SKM-1 treated with dmso at 0.1 percent for 144 hours (cell line): ENCODE data around the gene NAV2.
A peak's percentile ranks its signal among the peaks of the same experiment; 100 is the strongest.
"Not testable (repeated sequence)": the region's sequence is repeated elsewhere in the genome, so short reads cannot be mapped to it uniquely, and the experiment has no call there.

Experiments used
- DNase-seq: peaks from one replicate; lab custom pipeline; 2025; ENCODE audit not compliant: unreplicated experiment; lab: John Stamatoyannopoulos, UW

NAV2 gene

GRCh38 chr11:20066013-20066782 is 353.6 kb downstream of the NAV2 start:
- no peak for DNase-seq

- no peak for DNase-seq
Observed at GRCh38 chr11:20066783-20067156, 354.1 kb downstream of the NAV2 start.

- no peak for DNase-seq
Observed at GRCh38 chr11:20067665-20068064, 355.0 kb downstream of the NAV2 start.

- DNase-seq = no peak
Observed at GRCh38 chr11:20068691-20069090, 356.1 kb downstream of the NAV2 start.

GRCh38 chr11:20070459-20070858 is 357.8 kb downstream of the NAV2 start:
- DNase-seq = no peak

GRCh38 chr11:20075627-20076026 is 363.0 kb downstream of the NAV2 start:
- no peak for DNase-seq

GRCh38 chr11:20078846-20079245 is 366.2 kb downstream of the NAV2 start:
- DNase-seq = no peak

GRCh38 chr11:20080032-20080685 is 367.5 kb downstream of the NAV2 start:
- DNase-seq = no peak

GRCh38 chr11:20081336-20081735 is 368.7 kb downstream of the NAV2 start:
- no peak for DNase-seq

- DNase-seq = not testable (repeated sequence)
Observed at GRCh38 chr11:20083877-20084276, 371.2 kb downstream of the NAV2 start.

GRCh38 chr11:20084921-20085814 is 372.5 kb downstream of the NAV2 start:
- DNase-seq = no peak

- DNase-seq = no peak
Observed at GRCh38 chr11:20085918-20086317, 373.3 kb downstream of the NAV2 start.

GRCh38 chr11:20087118-20087521 is 374.5 kb downstream of the NAV2 start:
- DNase-seq = no peak

- DNase-seq = no peak
Observed at GRCh38 chr11:20088397-20089225, 376.0 kb downstream of the NAV2 start.

GRCh38 chr11:20089367-20089766 is 376.7 kb downstream of the NAV2 start:
- no peak for DNase-seq

- DNase-seq = peak; percentile 32
Observed at GRCh38 chr11:20089796-20090653, 377.4 kb downstream of the NAV2 start.

GRCh38 chr11:20090654-20091374 is 378.2 kb downstream of the NAV2 start:
- DNase-seq = no peak

GRCh38 chr11:20093775-20094174 is 381.1 kb downstream of the NAV2 start:
- DNase-seq = no peak

- no peak for DNase-seq
Observed at GRCh38 chr11:20095189-20095588, 382.6 kb downstream of the NAV2 start.
